SK-N-SH (cell line): ENCODE data around the gene MIDN. TPM values are rescaled to one million over a fixed set of nuclear protein-coding genes. Genes with fewer than 3 reads are reported as not detected.

Source experiments
- CTCF ChIA-PET: fragments of 300-600, 350-600 bp; formaldehyde crosslinking; extraction: SDS; loops from one replicate; lab custom pipeline; 2021; lab: Yijun Ruan, JAX
- POLR2A ChIA-PET: fragments of 350-600 bp; sonication (Branson Sonifier 250); formaldehyde crosslinking; extraction: SDS; loops from one replicate; lab custom pipeline; 2020; ENCODE audit warnings: antibody characterized with exemption, inconsistent platforms; lab: Yijun Ruan, JAX
- DNase-seq: peaks from one replicate; pipeline ENCODE4 v3.0.0; 2012
- H2AFZ ChIP-seq: fragments of 200-600 bp; sonication (generic); 2 replicates; pipeline ENCODE4 v1.8.1; 2016; ENCODE audit warnings: antibody characterized with exemption, mild to moderate bottlenecking, low read depth
- H3F3A ChIP-seq: fragments of 200-600 bp; sonication (generic); replicated peaks from 2 replicates; pipeline ENCODE3; 2016; ENCODE audit warnings: antibody characterized with exemption, mild to moderate bottlenecking; ENCODE audit not compliant: insufficient read depth
- H3K27ac ChIP-seq, 2 experiments: fragments of 200-500 bp in 1 of 2; fragments of 200-600 bp in 1 of 2; sonication (Bioruptor generic) in 1 of 2; sonication (generic), shearing (Covaris generic) in 1 of 2; 2 replicates each; pipeline versions ENCODE4 v1.5.1 to v1.6.1; 2014 to 2016; ENCODE audit warnings: low read depth in 2 of 2, inconsistent platforms in 1 of 2, low read length in 1 of 2, mild to moderate bottlenecking in 1 of 2, mixed read lengths in 1 of 2
- H3K27me3 ChIP-seq: fragments of 200-600 bp; sonication (generic), shearing (Covaris generic); 2 replicates; pipeline ENCODE4 v1.6.1; 2016; ENCODE audit warnings: mixed run types; ENCODE audit not compliant: insufficient read depth
- H3K36me3 ChIP-seq, 2 experiments: fragments of 200-500 bp in 1 of 2; fragments of 200-600 bp in 1 of 2; sonication (Bioruptor generic) in 1 of 2; sonication (generic) in 1 of 2; replicated peaks in 1 of 2; 2 replicates each; pipeline versions ENCODE3 to v1.5.1; 2014 to 2016; ENCODE audit warnings: low read length in 1 of 2, mild to moderate bottlenecking in 1 of 2; ENCODE audit not compliant: insufficient read depth in 2 of 2, control insufficient read depth in 1 of 2
- H3K4me1 ChIP-seq, 2 experiments: fragments of 200-500 bp in 1 of 2; fragments of 200-600 bp in 1 of 2; sonication (Bioruptor generic) in 1 of 2; sonication (generic), shearing (Covaris generic) in 1 of 2; 2 replicates each; pipeline versions ENCODE4 v1.5.1 to v1.6.1; 2014 to 2016; ENCODE audit warnings: low read depth in 1 of 2, low read length in 1 of 2, mixed run types in 1 of 2; ENCODE audit not compliant: insufficient read depth in 2 of 2, control insufficient read depth in 1 of 2
- H3K4me2 ChIP-seq: fragments of 200-600 bp; sonication (generic), shearing (Covaris generic); 2 replicates; pipeline ENCODE4 v1.6.1; 2017; ENCODE audit warnings: mixed run types
- H3K4me3 ChIP-seq, 2 experiments: fragments of 200-500 bp in 1 of 2; fragments of 200-600 bp in 1 of 2; sonication (Bioruptor generic) in 1 of 2; sonication (generic), shearing (Covaris generic) in 1 of 2; 2 replicates each; pipeline versions ENCODE4 v1.5.1 to v1.8.1; 2014 to 2016; ENCODE audit warnings: low read depth in 2 of 2, inconsistent platforms in 1 of 2, low read length in 1 of 2, mild to moderate bottlenecking in 1 of 2, mixed read lengths in 1 of 2, moderate library complexity in 1 of 2
- H3K79me2 ChIP-seq: fragments of 200-600 bp; sonication (generic); 2 replicates; pipeline ENCODE4 v1.8.1; 2017; ENCODE audit warnings: mild to moderate bottlenecking; ENCODE audit not compliant: insufficient read depth
- H3K9ac ChIP-seq: fragments of 200-600 bp; sonication (generic); 2 replicates; pipeline ENCODE4 v1.6.1; 2017; ENCODE audit warnings: mixed run types
- H3K9me2 ChIP-seq: fragments of 200-600 bp; sonication (generic); 2 replicates; pipeline ENCODE4 v1.6.1; 2017; ENCODE audit warnings: mixed run types
- H3K9me3 ChIP-seq: fragments of 200-600 bp; sonication (generic); 2 replicates; pipeline ENCODE4 v1.6.1; 2017; ENCODE audit warnings: mixed run types, mild to moderate bottlenecking, moderate library complexity
- H4K20me1 ChIP-seq: fragments of 200-600 bp; sonication (generic); 2 replicates; pipeline ENCODE4 v1.6.1; 2017; ENCODE audit warnings: mild to moderate bottlenecking, mixed run types; ENCODE audit not compliant: insufficient read depth
- CHD2 ChIP-seq: fragments of 150-350 bp; IDR thresholded peaks from 2 replicates; pipeline ENCODE4 v1.6.1; 2018; ENCODE audit warnings: low read length; ENCODE audit not compliant: partially characterized antibody
- ELF1 ChIP-seq: IDR thresholded peaks from 2 replicates; pipeline ENCODE4 v1.4.0; 2012
- EP300 ChIP-seq, 2 experiments: IDR thresholded peaks; 2 replicates each; pipeline versions ENCODE4 v1.4.0 to v1.6.1; 2012; ENCODE audit warnings: borderline replicate concordance in 1 of 2, low read depth in 1 of 2, low read length in 1 of 2
- EZH2phosphoT487 ChIP-seq: fragments of 200-600 bp; sonication (generic); IDR thresholded peaks from 2 replicates; pipeline ENCODE4 v1.6.1; 2017; ENCODE audit warnings: low read depth, mixed run types, mild to moderate bottlenecking, antibody characterized with exemption, moderate library complexity, borderline replicate concordance
- GATA2 ChIP-seq: sonication (generic); formaldehyde crosslinking; IDR thresholded peaks from 2 replicates; pipeline ENCODE4 v1.5.0; 2020; ENCODE audit warnings: mild to moderate bottlenecking, missing genetic modification reagents
- JUND ChIP-seq: IDR thresholded peaks from 2 replicates; pipeline ENCODE4 v1.4.0; 2012
- MEF2A ChIP-seq: IDR thresholded peaks from 2 replicates; pipeline ENCODE4 v1.4.0; 2012; ENCODE audit warnings: low read depth, borderline replicate concordance
- MXI1 ChIP-seq: IDR thresholded peaks from 2 replicates; pipeline ENCODE4 v1.6.1; 2012; ENCODE audit warnings: mild to moderate bottlenecking, low read depth, low read length, improper control_type of control experiment
- NFIC ChIP-seq: IDR thresholded peaks from 2 replicates; pipeline ENCODE4 v1.4.0; 2012; ENCODE audit warnings: borderline replicate concordance
- NRF1 ChIP-seq: IDR thresholded peaks from 2 replicates; pipeline ENCODE4 v1.6.1; 2012; ENCODE audit warnings: low read depth, mild to moderate bottlenecking, low read length
- POLR2AphosphoS5 ChIP-seq: IDR thresholded peaks from 2 replicates; pipeline ENCODE4 v1.6.1; 2012; ENCODE audit warnings: low read depth, low read length
- RAD21 ChIP-seq: IDR thresholded peaks from 2 replicates; pipeline ENCODE4 v1.6.1; 2012; ENCODE audit warnings: mild to moderate bottlenecking, low read length
- RXRA ChIP-seq: IDR thresholded peaks from 2 replicates; pipeline ENCODE4 v1.4.0; 2012; ENCODE audit warnings: low read depth, mild to moderate bottlenecking, borderline replicate concordance
- SMC3 ChIP-seq: IDR thresholded peaks from 2 replicates; pipeline ENCODE4 v1.6.1; 2012; ENCODE audit warnings: low read depth, low read length, improper control_type of control experiment
- TAF1 ChIP-seq: IDR thresholded peaks from 2 replicates; pipeline ENCODE4 v1.6.1; 2012; ENCODE audit warnings: low read depth, mild to moderate bottlenecking, low read length, moderate library complexity, borderline replicate concordance
- TEAD4 ChIP-seq: IDR thresholded peaks from 2 replicates; pipeline ENCODE4 v1.4.0; 2012; ENCODE audit warnings: mild to moderate bottlenecking, borderline replicate concordance; ENCODE audit not compliant: insufficient read depth
- USF1 ChIP-seq: IDR thresholded peaks from 2 replicates; pipeline ENCODE4 v1.4.0; 2012; ENCODE audit warnings: low read depth, borderline replicate concordance
- YY1 ChIP-seq: IDR thresholded peaks from 2 replicates; pipeline ENCODE4 v1.4.0; 2012; ENCODE audit warnings: low read depth, mild to moderate bottlenecking
- WGBS: methylation state at CpG from one replicate; pipeline ENCODE4 v1.1.6; 2017; ENCODE audit warnings: low lambda C conversion rate; 5-methylcytosine and 5-hydroxymethylcytosine counted together
- polyA plus RNA-seq, 3 experiments: library from polyadenylated mRNA; depleted of rRNA; stranded (reverse); fragments of >200 nt; gene quantifications; 2 replicates each; pipeline ENCODE4 v1.2.3, GENCODE V29; 2012

The MIDN gene
- polyA plus RNA-seq, 1 of the 3 experiments (the other 2 are of a cell fraction), result 13.9 TPM

- H3K79me2 ChIP-seq, result no peaks in the 10 kb centered on the region
- H3F3A ChIP-seq, result no peaks in the 10 kb centered on the region
- no peaks in the 10 kb centered on the region for H3K36me3 ChIP-seq
- no peak for DNase-seq
- no peak overlapping the region for H3K4me2 ChIP-seq
- H3K27ac ChIP-seq, result no peak overlapping the region
- H3K27me3 ChIP-seq, result no peaks in the 10 kb centered on the region
- CTCF ChIA-PET, result interaction anchor here (0.6 to 1.4 kb wide), 4 partner anchors 24 to 71 kb away, joined by 3 to 5 read pairs (median 4); no protein-coding TSS in a partner anchor
- no peak overlapping the region for H3K4me3 ChIP-seq
- H3K9me2 ChIP-seq, result no peaks in the 10 kb centered on the region
- H3K9ac ChIP-seq, result no peak overlapping the region
- H3K9me3 ChIP-seq, result no peaks in the 10 kb centered on the region
- POLR2A ChIA-PET, result no interaction called here
- no peak overlapping the region for H2AFZ ChIP-seq
- TF ChIP-seq POLR2AphosphoS5 (no peak), MXI1 (no peak), GATA2 (no peak), NRF1 (no peak), JUND (no peak), EZH2phosphoT487 (no peak), TEAD4 (no peak), MEF2A (no peak), USF1 (no peak), EP300 (IDR thresholded peaks at IDR 0.05; ENCODE audit: borderline replicate concordance in 1 of 2, low read depth in 1 of 2, low read length in 1 of 2) (no peak), YY1 (no peak), RAD21 (no peak)
- WGBS, result 77% methylated on average over 21 of the region's 25 CpGs
- H3K4me1 ChIP-seq, result peaks cover 0 to 8% of the 10 kb centered on the region in 2 experiments; a peak in 1 of 4 replicates
- no peaks in the 10 kb centered on the region for H4K20me1 ChIP-seq
Observed at GRCh38 chr19:1291761-1292418, 43.5 kb downstream of the MIDN start.

- CTCF ChIA-PET, result no interaction called here
Observed at GRCh38 chr19:1292419-1293151, 44.2 kb downstream of the MIDN start.

More at GRCh38 chr19:1292419-1293151, 44.2 kb downstream of the MIDN start:
- POLR2A ChIA-PET, result no interaction called here
- TF ChIP-seq CHD2, result no peak
- TF ChIP-seq SMC3, result no peak
- no peak for TF ChIP-seq RXRA
- no peak for TF ChIP-seq USF1
- TF ChIP-seq NFIC, result no peak
- TF ChIP-seq EP300 (IDR thresholded peaks at IDR 0.05; ENCODE audit: borderline replicate concordance in 1 of 2, low read depth in 1 of 2, low read length in 1 of 2), result no peak
- no peak for TF ChIP-seq ELF1
- TF ChIP-seq MEF2A, result no peak
- no peak for TF ChIP-seq TAF1
- TF ChIP-seq, all 33 proteins: peak for 0
- Histone ChIP-seq H2AFZ (no peak overlapping the region), H3K4me2 (no peak overlapping the region), H3K9ac (no peak overlapping the region), H3K9me3 (no peaks in the 10 kb centered on the region), H3K27ac (no peak overlapping the region), H3K79me2 (no peaks in the 10 kb centered on the region), H3F3A (no peaks in the 10 kb centered on the region), H3K4me1 (peaks cover 0 to 7% of the 10 kb centered on the region in 2 experiments; a peak in 1 of 4 replicates), H3K4me3 (no peak overlapping the region), H3K9me2 (no peaks in the 10 kb centered on the region), H4K20me1 (no peaks in the 10 kb centered on the region), H3K36me3 (no peaks in the 10 kb centered on the region), H3K27me3 (no peaks in the 10 kb centered on the region)
- WGBS, result 86% methylated on average over 16 of the region's 17 CpGs
- DNase-seq, result no peak
